ENCODE data around the gene DOCK4. TPM values are rescaled to one million over a fixed set of nuclear protein-coding genes. Genes with fewer than 3 reads are reported as not detected.

Gene DOCK4
- total RNA-seq, 1 donor from 2014 or later = 44.1 TPM

GRCh38 chr7:112220877-112221434, 14.8 kb upstream of the DOCK4 start:
- TF ChIP-seq, protein P1, sequence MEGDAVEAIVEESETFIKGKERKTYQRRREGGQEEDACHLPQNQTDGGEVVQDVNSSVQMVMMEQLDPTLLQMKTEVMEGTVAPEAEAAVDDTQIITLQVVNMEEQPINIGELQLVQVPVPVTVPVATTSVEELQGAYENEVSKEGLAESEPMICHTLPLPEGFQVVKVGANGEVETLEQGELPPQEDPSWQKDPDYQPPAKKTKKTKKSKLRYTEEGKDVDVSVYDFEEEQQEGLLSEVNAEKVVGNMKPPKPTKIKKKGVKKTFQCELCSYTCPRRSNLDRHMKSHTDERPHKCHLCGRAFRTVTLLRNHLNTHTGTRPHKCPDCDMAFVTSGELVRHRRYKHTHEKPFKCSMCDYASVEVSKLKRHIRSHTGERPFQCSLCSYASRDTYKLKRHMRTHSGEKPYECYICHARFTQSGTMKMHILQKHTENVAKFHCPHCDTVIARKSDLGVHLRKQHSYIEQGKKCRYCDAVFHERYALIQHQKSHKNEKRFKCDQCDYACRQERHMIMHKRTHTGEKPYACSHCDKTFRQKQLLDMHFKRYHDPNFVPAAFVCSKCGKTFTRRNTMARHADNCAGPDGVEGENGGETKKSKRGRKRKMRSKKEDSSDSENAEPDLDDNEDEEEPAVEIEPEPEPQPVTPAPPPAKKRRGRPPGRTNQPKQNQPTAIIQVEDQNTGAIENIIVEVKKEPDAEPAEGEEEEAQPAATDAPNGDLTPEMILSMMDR (IDR thresholded peaks at IDR 0.05) = no peak
- Mint-ChIP-seq H3K4me3 (ENCODE audit: unreplicated experiment) (no peak overlapping the region), H3K9me3 (ENCODE audit: unreplicated experiment) (no peaks in the 10 kb centered on the region), H3K36me3 (ENCODE audit: unreplicated experiment) (peaks cover 2% of the 10 kb centered on the region), H3K27me3 (ENCODE audit: unreplicated experiment) (no peaks in the 10 kb centered on the region), H3K4me1 (ENCODE audit: unreplicated experiment) (peaks cover 17% of the 10 kb centered on the region), H3K27ac (ENCODE audit: unreplicated experiment) (no peak overlapping the region)
- DNase-seq (ENCODE audit: extremely low spot score, unreplicated experiment) = no peak

- Mint-ChIP-seq H3K36me3 (ENCODE audit: unreplicated experiment) (no peaks in the 10 kb centered on the region), H3K9me3 (ENCODE audit: unreplicated experiment) (no peaks in the 10 kb centered on the region), H3K4me3 (ENCODE audit: unreplicated experiment) (no peak overlapping the region), H3K27me3 (ENCODE audit: unreplicated experiment) (no peaks in the 10 kb centered on the region), H3K27ac (ENCODE audit: unreplicated experiment) (peak overlapping the region; percentile 59), H3K4me1 (ENCODE audit: unreplicated experiment) (peaks cover 44% of the 10 kb centered on the region)
- no peak for DNase-seq (ENCODE audit: extremely low spot score, unreplicated experiment)
- TF ChIP-seq, protein P1 (IDR thresholded peaks at IDR 0.05) = no peak
Measured at GRCh38 chr7:112215787-112216186, 9.6 kb upstream of the DOCK4 start.

GRCh38 chr7:112214883-112215282, 8.7 kb upstream of the DOCK4 start:
- Mint-ChIP-seq H3K27ac (ENCODE audit: unreplicated experiment) (peak overlapping the region; percentile 59), H3K4me1 (ENCODE audit: unreplicated experiment) (peaks cover 40% of the 10 kb centered on the region), H3K36me3 (ENCODE audit: unreplicated experiment) (no peaks in the 10 kb centered on the region), H3K27me3 (ENCODE audit: unreplicated experiment) (no peaks in the 10 kb centered on the region), H3K9me3 (ENCODE audit: unreplicated experiment) (no peaks in the 10 kb centered on the region), H3K4me3 (ENCODE audit: unreplicated experiment) (no peak overlapping the region)
- TF ChIP-seq, protein P1 (IDR thresholded peaks at IDR 0.05) = peak; percentile 28
- no peak for DNase-seq (ENCODE audit: extremely low spot score, unreplicated experiment)

DNA sequence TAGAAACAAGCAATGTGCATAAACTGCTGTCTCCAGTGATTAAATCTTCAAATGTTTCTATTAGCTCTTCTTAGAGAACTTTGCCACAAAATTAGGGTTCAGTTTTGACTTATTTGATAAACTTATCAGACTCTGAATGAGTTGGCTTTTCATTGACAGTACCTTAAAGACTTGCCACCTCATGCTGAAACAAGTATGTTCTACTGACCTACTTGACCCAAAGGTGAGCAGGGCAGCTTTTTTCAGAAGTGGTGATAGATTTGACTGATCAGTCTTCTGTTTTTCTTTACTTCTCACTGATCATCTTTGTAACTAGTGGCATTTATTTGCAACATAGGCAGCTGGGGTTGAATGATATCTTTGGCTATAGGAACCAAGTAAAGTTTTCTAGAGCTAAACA, 8.1 kb upstream of the DOCK4 start:
- H3K36me3 Mint-ChIP-seq (ENCODE audit: unreplicated experiment) = no peaks in the 10 kb centered on the region
- H3K27ac Mint-ChIP-seq (ENCODE audit: unreplicated experiment) = no peak overlapping the region
- TF ChIP-seq, protein P1 (IDR thresholded peaks at IDR 0.05) = no peak
- peaks cover 40% of the 10 kb centered on the region for H3K4me1 Mint-ChIP-seq (ENCODE audit: unreplicated experiment)
- DNase-seq (ENCODE audit: extremely low spot score, unreplicated experiment) = no peak
- H3K27me3 Mint-ChIP-seq (ENCODE audit: unreplicated experiment) = no peaks in the 10 kb centered on the region
- no peaks in the 10 kb centered on the region for H3K9me3 Mint-ChIP-seq (ENCODE audit: unreplicated experiment)
- H3K4me3 Mint-ChIP-seq (ENCODE audit: unreplicated experiment) = no peak overlapping the region

DNA sequence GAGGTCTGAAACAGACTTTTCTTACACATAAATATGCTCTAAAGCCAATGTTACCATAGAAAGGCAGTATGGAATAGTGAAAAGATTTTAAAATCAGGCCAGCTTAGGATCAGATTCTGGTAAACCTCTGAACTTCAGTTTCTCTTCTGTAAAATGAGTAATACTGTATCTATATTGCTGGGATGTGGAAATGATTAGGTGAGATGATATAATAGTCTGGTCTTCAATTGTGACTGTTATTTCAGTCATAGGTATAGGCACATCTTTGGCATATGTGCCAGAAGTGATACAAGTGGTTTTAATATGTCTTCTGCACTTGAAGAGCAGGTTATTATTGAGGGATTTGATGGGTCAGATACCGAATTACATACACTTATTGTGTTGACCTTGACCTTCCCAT, 7.5 kb upstream of the DOCK4 start:
- no peak for DNase-seq (ENCODE audit: extremely low spot score, unreplicated experiment)
- TF ChIP-seq, protein P1 (IDR thresholded peaks at IDR 0.05) = no peak
- Mint-ChIP-seq H3K36me3 (ENCODE audit: unreplicated experiment) (no peaks in the 10 kb centered on the region), H3K4me1 (ENCODE audit: unreplicated experiment) (peaks cover 41% of the 10 kb centered on the region), H3K9me3 (ENCODE audit: unreplicated experiment) (no peaks in the 10 kb centered on the region), H3K4me3 (ENCODE audit: unreplicated experiment) (no peak overlapping the region), H3K27ac (ENCODE audit: unreplicated experiment) (no peak overlapping the region), H3K27me3 (ENCODE audit: unreplicated experiment) (no peaks in the 10 kb centered on the region)

Measured in osteocyte (in vitro differentiated cells).